Mesothelial cell of epicardium (in vitro differentiated cells): ENCODE data around the gene CPNE2. TPM values are rescaled to one million over a fixed set of nuclear protein-coding genes. Genes with fewer than 3 reads are reported as not detected.
"Not testable (repeated sequence)": the region's sequence is repeated elsewhere in the genome, so short reads cannot be mapped to it uniquely, and the experiment has no call there.

Experiments used
- DNase-seq, 2 experiments: peaks; one replicate each; pipeline ENCODE4 v3.0.0; 2021; ENCODE audit warnings: low spot score in 2 of 2; ENCODE audit not compliant: unreplicated experiment in 2 of 2
- H3K27ac Mint-ChIP-seq: 2 replicates; pipeline ENCODE4 v1.8.0; 2021; ENCODE audit warnings: mixed read lengths
- H3K27me3 Mint-ChIP-seq: 2 replicates; pipeline ENCODE4 v1.8.0; 2021; ENCODE audit warnings: low read depth, mixed read lengths
- H3K36me3 Mint-ChIP-seq: 2 replicates; pipeline ENCODE4 v1.8.0; 2021; ENCODE audit warnings: mixed read lengths
- H3K4me1 Mint-ChIP-seq: 2 replicates; pipeline ENCODE4 v1.8.0; 2021; ENCODE audit warnings: mixed read lengths
- H3K4me3 Mint-ChIP-seq: 2 replicates; pipeline ENCODE4 v1.8.0; 2021; ENCODE audit warnings: mild to moderate bottlenecking, moderate library complexity, mixed read lengths
- H3K9me3 Mint-ChIP-seq: 2 replicates; pipeline ENCODE4 v1.8.0; 2021; ENCODE audit warnings: mixed read lengths
- total RNA-seq: library from RNA; stranded (reverse); gene quantifications from 3 replicates; pipeline ENCODE4 v1.2.1, GENCODE V29; 2021
- TF ChIP-seq, protein P1 (sequence below): fragments of 200-600 bp; sonication (generic); IDR thresholded peaks from one replicate; pipeline ENCODE4 v1.5.0; 2021; ENCODE audit warnings: antibody characterized with exemption; ENCODE audit not compliant: unreplicated experiment

CPNE2 gene
- total RNA-seq, 1 donor from 2014 or later: 35.4 TPM

DNA sequence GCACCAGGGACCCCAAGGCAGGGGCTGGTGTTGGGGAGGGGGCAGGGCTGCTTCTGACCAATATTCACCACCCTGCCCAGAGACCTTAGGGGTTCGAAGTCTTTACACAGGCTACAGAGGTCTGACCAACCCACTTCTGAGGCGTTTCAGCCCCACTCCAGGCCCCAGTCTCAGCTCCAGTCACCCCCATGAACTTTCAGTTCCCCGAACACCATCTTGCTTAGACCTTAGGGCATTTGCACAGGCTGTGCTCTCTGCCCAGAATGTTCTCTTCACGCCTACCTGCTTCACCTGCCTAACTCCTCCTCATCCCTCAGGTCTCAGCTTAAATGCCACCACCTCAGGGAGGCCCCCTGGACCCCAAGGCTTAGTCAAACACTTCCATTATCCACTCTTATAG is 25.8 kb upstream of the CPNE2 start:
- Mint-ChIP-seq H3K27ac (no peak overlapping the region), H3K27me3 (peaks cover 15% of the 10 kb centered on the region), H3K9me3 (no peaks in the 10 kb centered on the region), H3K4me3 (no peak overlapping the region), H3K36me3 (no peaks in the 10 kb centered on the region), H3K4me1 (peaks cover 6% of the 10 kb centered on the region)
- no peak for DNase-seq
- TF ChIP-seq, protein P1, sequence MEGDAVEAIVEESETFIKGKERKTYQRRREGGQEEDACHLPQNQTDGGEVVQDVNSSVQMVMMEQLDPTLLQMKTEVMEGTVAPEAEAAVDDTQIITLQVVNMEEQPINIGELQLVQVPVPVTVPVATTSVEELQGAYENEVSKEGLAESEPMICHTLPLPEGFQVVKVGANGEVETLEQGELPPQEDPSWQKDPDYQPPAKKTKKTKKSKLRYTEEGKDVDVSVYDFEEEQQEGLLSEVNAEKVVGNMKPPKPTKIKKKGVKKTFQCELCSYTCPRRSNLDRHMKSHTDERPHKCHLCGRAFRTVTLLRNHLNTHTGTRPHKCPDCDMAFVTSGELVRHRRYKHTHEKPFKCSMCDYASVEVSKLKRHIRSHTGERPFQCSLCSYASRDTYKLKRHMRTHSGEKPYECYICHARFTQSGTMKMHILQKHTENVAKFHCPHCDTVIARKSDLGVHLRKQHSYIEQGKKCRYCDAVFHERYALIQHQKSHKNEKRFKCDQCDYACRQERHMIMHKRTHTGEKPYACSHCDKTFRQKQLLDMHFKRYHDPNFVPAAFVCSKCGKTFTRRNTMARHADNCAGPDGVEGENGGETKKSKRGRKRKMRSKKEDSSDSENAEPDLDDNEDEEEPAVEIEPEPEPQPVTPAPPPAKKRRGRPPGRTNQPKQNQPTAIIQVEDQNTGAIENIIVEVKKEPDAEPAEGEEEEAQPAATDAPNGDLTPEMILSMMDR: no peak

DNA sequence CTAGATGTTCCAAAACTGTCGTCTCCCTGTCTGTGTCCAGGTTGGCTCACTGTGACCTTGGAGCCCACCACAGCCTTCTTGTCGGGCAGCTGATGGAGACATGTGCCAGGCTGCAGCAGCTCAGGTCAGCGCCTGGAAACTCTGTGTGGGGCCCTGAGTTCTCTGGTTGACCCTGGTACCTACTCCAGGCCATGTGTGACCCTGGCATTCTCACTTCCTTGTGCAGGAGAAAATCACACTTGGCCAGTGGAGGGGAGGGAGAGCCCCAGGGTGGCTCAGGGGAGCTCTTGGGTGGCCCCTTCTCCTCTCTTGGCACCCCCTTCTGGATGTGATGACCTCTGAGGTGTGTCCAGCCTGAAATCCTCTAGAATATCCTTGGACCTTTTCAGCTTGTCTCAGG is 25.0 kb upstream of the CPNE2 start:
- Mint-ChIP-seq H3K27me3 (peaks cover 15% of the 10 kb centered on the region), H3K4me1 (peaks cover 6% of the 10 kb centered on the region), H3K9me3 (no peaks in the 10 kb centered on the region), H3K4me3 (no peak overlapping the region), H3K27ac (no peak overlapping the region), H3K36me3 (no peaks in the 10 kb centered on the region)
- no peak for DNase-seq
- TF ChIP-seq, protein P1: no peak

DNA sequence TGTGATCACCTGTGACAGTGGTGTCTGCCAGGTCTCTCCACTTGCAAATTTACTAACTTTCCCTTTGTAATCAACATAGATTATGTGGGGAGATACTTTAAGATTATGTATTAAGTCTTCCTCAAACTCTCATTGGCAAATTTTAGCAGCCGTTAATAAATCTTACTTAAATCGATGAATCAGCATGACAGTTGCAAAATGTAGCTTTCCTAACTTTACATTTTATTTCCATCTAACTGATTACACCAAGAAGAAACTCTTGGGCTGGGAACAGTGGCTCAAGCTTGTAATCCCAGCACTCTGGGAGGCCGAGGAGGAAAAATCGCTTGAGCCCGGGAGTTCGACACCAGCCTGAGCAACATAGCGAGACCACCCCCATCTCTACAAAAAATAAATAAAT is 23.3 kb upstream of the CPNE2 start:
- TF ChIP-seq, protein P1: no peak
- DNase-seq: no peak
- peaks cover 15% of the 10 kb centered on the region for H3K27me3 Mint-ChIP-seq
- peaks cover 8% of the 10 kb centered on the region for H3K4me1 Mint-ChIP-seq
- H3K27ac Mint-ChIP-seq: no peak overlapping the region
- no peak overlapping the region for H3K4me3 Mint-ChIP-seq
- no peaks in the 10 kb centered on the region for H3K9me3 Mint-ChIP-seq
- H3K36me3 Mint-ChIP-seq: no peaks in the 10 kb centered on the region

DNA sequence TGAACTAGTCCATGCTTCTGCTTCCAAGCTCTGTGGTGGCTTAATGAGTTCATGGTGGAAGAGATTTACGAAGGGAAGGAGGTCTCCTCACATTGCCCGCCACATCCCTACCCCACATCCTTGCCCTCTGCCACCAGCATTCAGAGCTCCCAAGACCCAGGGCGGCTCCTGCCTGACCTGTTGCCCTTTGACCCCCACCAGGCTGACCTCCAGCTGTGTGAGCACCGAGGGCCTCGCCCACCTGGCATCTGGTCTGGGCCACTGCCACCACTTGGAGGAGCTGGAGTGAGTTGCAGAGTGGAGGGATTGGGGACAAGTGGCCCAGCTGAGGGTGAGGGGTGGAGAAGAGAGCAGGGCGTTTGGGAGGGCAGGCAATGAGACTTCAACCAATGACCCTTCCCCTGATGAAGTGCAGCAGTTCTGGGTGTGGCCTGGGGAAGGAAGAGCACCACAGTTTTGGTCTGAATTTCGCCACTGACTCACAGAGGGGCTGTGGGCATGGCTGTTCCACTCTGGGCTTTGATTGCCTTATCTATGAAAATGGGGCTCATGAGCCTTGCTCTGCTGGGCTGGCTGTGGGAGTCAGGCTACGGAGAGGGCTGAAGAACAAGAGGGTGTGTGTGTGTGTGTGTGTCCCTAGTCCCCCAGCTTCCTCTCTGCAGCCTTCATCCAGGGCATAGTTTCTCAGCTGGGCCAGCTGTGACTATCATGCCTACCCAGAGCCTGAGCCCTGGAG is 22.6 kb upstream of the CPNE2 start:
- no peak for DNase-seq
- TF ChIP-seq, protein P1: no peak
- H3K27ac Mint-ChIP-seq: no peak overlapping the region

DNA sequence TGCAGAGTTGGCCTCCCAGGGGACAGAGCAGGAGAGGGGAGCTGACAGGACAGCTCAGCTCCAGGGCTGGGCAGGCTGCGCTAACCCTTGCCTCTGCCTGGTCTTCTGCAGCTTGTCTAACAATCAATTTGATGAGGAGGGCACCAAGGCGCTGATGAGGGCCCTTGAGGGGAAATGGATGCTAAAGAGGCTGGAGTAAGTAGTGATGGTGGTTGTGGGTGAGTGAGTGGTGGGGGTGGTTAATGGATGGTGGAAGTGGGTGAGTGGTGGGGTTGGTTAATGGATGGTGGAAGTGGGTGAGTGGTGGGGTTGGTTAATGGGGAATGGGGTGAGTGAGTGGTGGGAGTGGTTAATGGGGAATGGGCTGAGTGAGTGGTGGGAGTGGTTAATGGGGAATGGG is 22.0 kb upstream of the CPNE2 start:
- Mint-ChIP-seq H3K4me3 (no peak overlapping the region), H3K9me3 (no peaks in the 10 kb centered on the region), H3K27me3 (peaks cover 15% of the 10 kb centered on the region), H3K27ac (no peak overlapping the region), H3K4me1 (peaks cover 8% of the 10 kb centered on the region), H3K36me3 (no peaks in the 10 kb centered on the region)
- TF ChIP-seq, protein P1: no peak
- DNase-seq: no peak

More for the DNA sequence above, 22.6 kb upstream of the CPNE2 start:
- no peaks in the 10 kb centered on the region for H3K36me3 Mint-ChIP-seq
- peaks cover 8% of the 10 kb centered on the region for H3K4me1 Mint-ChIP-seq
- H3K27me3 Mint-ChIP-seq: peaks cover 15% of the 10 kb centered on the region
- no peaks in the 10 kb centered on the region for H3K9me3 Mint-ChIP-seq
- H3K4me3 Mint-ChIP-seq: no peak overlapping the region

DNA sequence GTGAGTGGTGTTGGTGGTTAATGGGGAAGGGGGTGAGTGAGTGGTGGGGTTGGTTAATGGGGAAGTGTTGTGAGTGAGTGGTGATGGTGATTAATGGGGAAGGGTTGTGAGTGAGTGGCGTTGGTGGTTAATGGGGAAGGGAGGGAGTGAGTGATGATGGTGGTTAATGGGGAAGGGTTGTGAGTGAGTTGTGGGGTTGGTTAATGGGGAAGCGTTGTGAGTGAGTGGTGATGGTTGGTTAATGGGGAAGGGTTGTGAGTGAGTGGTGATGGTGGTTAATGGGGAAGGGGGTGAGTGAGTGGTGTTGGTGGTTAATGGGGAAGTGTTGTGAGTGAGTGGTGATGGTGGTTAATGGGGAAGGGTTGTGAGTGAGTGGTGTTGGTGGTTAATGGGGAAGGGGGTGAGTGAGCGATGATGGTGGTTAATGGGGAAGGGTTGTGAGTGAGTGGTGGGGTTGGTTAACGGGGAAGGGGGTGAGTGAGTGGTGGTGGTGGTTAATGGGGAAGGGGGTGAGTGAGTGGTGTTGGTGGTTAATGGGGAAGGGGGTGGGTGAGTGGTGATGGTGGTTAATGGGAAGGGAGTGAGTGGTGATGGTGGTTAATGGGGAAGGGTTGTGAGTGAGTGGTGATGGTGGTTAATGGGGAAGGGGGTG is 21.2 kb upstream of the CPNE2 start:
- H3K4me1 Mint-ChIP-seq, H3K27ac Mint-ChIP-seq, H3K9me3 Mint-ChIP-seq, H3K36me3 Mint-ChIP-seq, DNase-seq, H3K4me3 Mint-ChIP-seq: not testable (repeated sequence)
- H3K27me3 Mint-ChIP-seq: peaks cover 15% of the 10 kb centered on the region
